Measurements from ENCODE around the gene C11orf87. TPM values are rescaled to one million over a fixed set of nuclear protein-coding genes. Genes with fewer than 3 reads are reported as not detected.

The C11orf87 gene
- total and polyA plus RNA-seq, 9 of the 15 experiments (the other 6 are each of a cell fraction or from before 2014, with no cell fraction given): not detected

DNA sequence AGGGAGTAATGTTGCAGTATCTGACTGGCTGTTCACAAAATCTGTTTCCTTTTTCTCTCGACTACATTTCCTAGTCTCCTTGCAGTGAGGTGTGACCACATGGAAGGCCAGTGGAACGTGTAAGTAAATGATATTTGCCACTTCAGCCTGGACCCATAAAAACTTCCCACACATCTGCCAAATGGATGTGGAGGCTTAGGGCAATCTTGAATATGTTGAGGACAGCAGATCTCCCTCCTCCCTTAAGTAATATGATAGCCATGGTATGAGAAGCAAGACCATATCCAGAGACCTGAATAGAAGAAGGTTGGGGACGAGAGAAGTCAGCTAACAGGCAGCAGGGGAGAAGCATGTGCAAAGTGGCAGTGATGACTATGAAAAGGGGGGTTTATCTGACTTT lies 33.0 kb upstream of the C11orf87 start:
- in situ Hi-C loops (cut with MboI): no loop called here
- no peak for FAIRE-seq

DNA sequence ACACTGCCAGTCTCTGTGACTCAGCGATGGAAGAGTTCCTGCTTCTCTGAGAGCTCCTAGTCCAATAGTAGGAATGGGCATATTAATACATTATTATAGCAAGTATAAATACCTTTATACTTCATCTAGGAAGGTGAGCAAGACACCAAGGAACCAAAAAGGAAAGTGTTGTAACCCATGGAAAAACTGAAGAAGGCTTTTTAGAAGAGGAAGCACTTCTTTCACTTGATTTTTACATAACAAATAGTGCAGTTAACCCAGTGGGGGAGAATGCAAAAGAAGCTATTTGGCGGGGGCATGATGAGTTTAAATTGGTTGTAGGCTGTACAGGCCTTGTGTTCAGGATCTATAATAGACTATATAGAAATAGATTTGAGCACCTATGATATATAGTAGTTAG lies 31.2 kb upstream of the C11orf87 start:
- Histone ChIP-seq H3K9me3 (replicated peaks; ENCODE audit: control insufficient read depth, insufficient read depth, low read depth, low read length) (no peaks in the 10 kb centered on the region), H3K4me1 (replicated peaks in 1 of 2; ENCODE audit: control insufficient read depth in 2 of 2, insufficient read depth in 2 of 2, low read length in 2 of 2) (no peaks in the 10 kb centered on the region), H3K4me3 (no peak overlapping the region), H2AFZ (ENCODE audit: low read depth, low read length) (no peak overlapping the region), H4K20me1 (replicated peaks; ENCODE audit: control insufficient read depth, insufficient read depth, low read length) (no peaks in the 10 kb centered on the region), H3K9me1 (ENCODE audit: control insufficient read depth, insufficient read depth, low read length) (no peaks in the 10 kb centered on the region), H3K79me2 (ENCODE audit: control insufficient read depth, insufficient read depth, low read length) (no peaks in the 10 kb centered on the region), H3K4me2 (ENCODE audit: insufficient read depth, low read length) (no peak overlapping the region), H3K27ac (ENCODE audit: extremely low read depth, low read depth, low read length) (no peak overlapping the region), H3K36me3 (ENCODE audit: control insufficient read depth, insufficient read depth, low read length) (no peaks in the 10 kb centered on the region), H3K27me3 (ENCODE audit: control insufficient read depth in 2 of 2, insufficient read depth in 2 of 2, low read length in 2 of 2) (no peaks in the 10 kb centered on the region), H3K9ac (ENCODE audit: insufficient read depth in 1 of 2, low read depth in 2 of 2, low read length in 2 of 2) (no peak overlapping the region)
- no peak for FAIRE-seq
- WGBS (ENCODE audit: insufficient coverage, low coverage, missing lambda C conversion rate): 0% methylated on average over 2 of the region's 2 CpGs
- POLR2A ChIA-PET: no interaction called here
- BruUV-seq (replicated peaks): no TSS peak
- DNase-seq (ENCODE audit: extremely low read depth in 1 of 4, low spot score in 3 of 4): no peak
- CTCF ChIA-PET (ENCODE audit: low intra/inter-chr PET ratio): no interaction called here
- TF ChIP-seq TAL1 (IDR thresholded peaks at IDR 0.05) (no peak), FOXP1 (CRISPR knock-in tag; IDR thresholded peaks at IDR 0.05) (no peak), MEF2A (IDR thresholded peaks at IDR 0.05; ENCODE audit: control insufficient read depth, low read depth, low read length) (no peak), PTTG1 (tag; IDR thresholded peaks at IDR 0.05; ENCODE audit: low read depth) (no peak), CSDE1 (IDR thresholded peaks at IDR 0.05) (no peak), HDGF (IDR thresholded peaks at IDR 0.05) (no peak), ZKSCAN1 (IDR thresholded peaks at IDR 0.05; ENCODE audit: low read depth, low read length) (no peak), NCOA6 (IDR thresholded peaks at IDR 0.05) (no peak)
- no peak for ATAC-seq
- intact Hi-C loops (cut with micrococcal nuclease) (no loop called here), in situ Hi-C loops (cut with MboI) (no loop called here)

More for the DNA sequence above, 33.0 kb upstream of the C11orf87 start:
- no peak overlapping the region for H3K4me3 ChIP-seq
- no peak overlapping the region for H3K4me2 ChIP-seq (ENCODE audit: insufficient read depth, low read length)
- H3K36me3 ChIP-seq (ENCODE audit: control insufficient read depth, insufficient read depth, low read length): no peaks in the 10 kb centered on the region
- no peak overlapping the region for H2AFZ ChIP-seq (ENCODE audit: low read depth, low read length)
- ChIA-PET CTCF (ENCODE audit: low intra/inter-chr PET ratio) (no interaction called here), POLR2A (no interaction called here)
- H3K27me3 ChIP-seq (ENCODE audit: control insufficient read depth in 2 of 2, insufficient read depth in 2 of 2, low read length in 2 of 2): no peaks in the 10 kb centered on the region
- no peaks in the 10 kb centered on the region for H3K9me3 ChIP-seq (replicated peaks; ENCODE audit: control insufficient read depth, insufficient read depth, low read depth, low read length)
- DNase-seq (ENCODE audit: extremely low read depth in 1 of 4, low spot score in 3 of 4) (no peak), ATAC-seq (no peak)
- 0% methylated on average over 3 of the region's 3 CpGs for WGBS (ENCODE audit: insufficient coverage, low coverage, missing lambda C conversion rate)
- TF ChIP-seq BDP1 (IDR thresholded peaks at IDR 0.05; ENCODE audit: insufficient read depth, insufficient read length): no peak
- TF ChIP-seq, protein P1, sequence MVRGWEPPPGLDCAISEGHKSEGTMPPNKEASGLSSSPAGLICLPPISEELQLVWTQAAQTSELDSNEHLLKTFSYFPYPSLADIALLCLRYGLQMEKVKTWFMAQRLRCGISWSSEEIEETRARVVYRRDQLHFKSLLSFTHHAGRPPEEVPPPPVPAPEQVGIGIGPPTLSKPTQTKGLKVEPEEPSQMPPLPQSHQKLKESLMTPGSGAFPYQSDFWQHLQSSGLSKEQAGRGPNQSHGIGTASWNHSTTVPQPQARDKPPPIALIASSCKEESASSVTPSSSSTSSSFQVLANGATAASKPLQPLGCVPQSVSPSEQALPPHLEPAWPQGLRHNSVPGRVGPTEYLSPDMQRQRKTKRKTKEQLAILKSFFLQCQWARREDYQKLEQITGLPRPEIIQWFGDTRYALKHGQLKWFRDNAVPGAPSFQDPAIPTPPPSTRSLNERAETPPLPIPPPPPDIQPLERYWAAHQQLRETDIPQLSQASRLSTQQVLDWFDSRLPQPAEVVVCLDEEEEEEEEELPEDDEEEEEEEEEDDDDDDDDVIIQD (CRISPR knock-in tag; IDR thresholded peaks at IDR 0.05): no peak
- no peaks in the 10 kb centered on the region for H3K4me1 ChIP-seq (replicated peaks in 1 of 2; ENCODE audit: control insufficient read depth in 2 of 2, insufficient read depth in 2 of 2, low read length in 2 of 2)
- no peaks in the 10 kb centered on the region for H3K79me2 ChIP-seq (ENCODE audit: control insufficient read depth, insufficient read depth, low read length)
- intact Hi-C loops (cut with micrococcal nuclease): no loop called here
- no peak overlapping the region for H3K9ac ChIP-seq (ENCODE audit: insufficient read depth in 1 of 2, low read depth in 2 of 2, low read length in 2 of 2)
- BruUV-seq (replicated peaks): no TSS peak
- H3K9me1 ChIP-seq (ENCODE audit: control insufficient read depth, insufficient read depth, low read length): no peaks in the 10 kb centered on the region
- no peak overlapping the region for H3K27ac ChIP-seq (ENCODE audit: extremely low read depth, low read depth, low read length)
- no peaks in the 10 kb centered on the region for H4K20me1 ChIP-seq (replicated peaks; ENCODE audit: control insufficient read depth, insufficient read depth, low read length)

Data from K562 (cell line).